Kidney glomerular epithelial cell (primary cell): ENCODE measurements around the gene OR7A10.

Source experiments
- DNase-seq: peaks from one replicate; lab custom pipeline; 2025; lab: John Stamatoyannopoulos, UW

Gene OR7A10

GRCh38 chr19:14848822-14849221 is at the start of gene OR7A10:
OR7A10 (minus strand) TSS chr19:14848922; CDS start chr19:14841877, 7,045 bp downstream.
- DNase-seq = no peak

- no peak for DNase-seq
These were observed 42.1 kb upstream of the OR7A10 start for GRCh38 chr19:14890643-14891379.

- no peak for DNase-seq
These were observed 41.4 kb upstream of the OR7A10 start for GRCh38 chr19:14889994-14890642.

- DNase-seq = no peak
These were observed 37.3 kb upstream of the OR7A10 start, which contains the start of gene OR7A17 for GRCh38 chr19:14886032-14886431. OR7A17 (minus strand) TSS chr19:14886132; CDS start chr19:14881355, 4,777 bp downstream.

- DNase-seq = no peak
These were observed 23.0 kb upstream of the OR7A10 start for GRCh38 chr19:14871619-14872230.

GRCh38 chr19:14868497-14868896 is 19.8 kb upstream of the OR7A10 start:
- no peak for DNase-seq

GRCh38 chr19:14843578-14843977 is 5.1 kb downstream of the OR7A10 start:
- no peak for DNase-seq

GRCh38 chr19:14843169-14843568 is 5.6 kb downstream of the OR7A10 start:
- DNase-seq = no peak

GRCh38 chr19:14840206-14840605 is 8.5 kb downstream of the OR7A10 start:
- DNase-seq = no peak

- DNase-seq = no peak
These were observed 11.3 kb downstream of the OR7A10 start for GRCh38 chr19:14837391-14837790.

GRCh38 chr19:14835011-14835410 is 13.7 kb downstream of the OR7A10 start, which contains the start of the genes OR7A5 and OR7C1:
OR7A5 (minus strand) TSS chr19:14835185; CDS start chr19:14828241, 6,944 bp downstream.
OR7C1 (minus strand) TSS chr19:14835185; CDS start chr19:14800136, 35,049 bp downstream.
- no peak for DNase-seq

- no peak for DNase-seq
These were observed 18.0 kb downstream of the OR7A10 start for GRCh38 chr19:14830702-14831101.

GRCh38 chr19:14826006-14826405 is 22.7 kb downstream of the OR7A10 start:
- DNase-seq = no peak

GRCh38 chr19:14821937-14822336 is 26.8 kb downstream of the OR7A10 start:
- no peak for DNase-seq

GRCh38 chr19:14818588-14818987 is 30.1 kb downstream of the OR7A10 start:
- DNase-seq = no peak

GRCh38 chr19:14817052-14817451 is 31.7 kb downstream of the OR7A10 start:
- no peak for DNase-seq

GRCh38 chr19:14814982-14815652 is 33.6 kb downstream of the OR7A10 start:
- DNase-seq = no peak

- no peak for DNase-seq
These were observed 39.3 kb downstream of the OR7A10 start for GRCh38 chr19:14809272-14810057.

- DNase-seq = no peak
These were observed 44.0 kb downstream of the OR7A10 start for GRCh38 chr19:14804765-14805164.

GRCh38 chr19:14798760-14799159 is 50.0 kb downstream of the OR7A10 start:
- no peak for DNase-seq

GRCh38 chr19:14796021-14796420 is 52.7 kb downstream of the OR7A10 start:
- DNase-seq = no peak
